Activated CD4-positive, alpha-beta T cell treated with anti-CD3 and anti-CD28 coated beads, Interleukin-10, Interleukin-2, amounts not matched to agents 100 ng/mL and 50 ng/mL, durations not matched to agents 16 hours and 8 hours (primary cell): Measurements from ENCODE around the gene HEATR1.

ENCODE experiments used
- DNase-seq: peaks from one replicate; pipeline ENCODE4 v3.0.0-alpha.2; 2020

HEATR1 gene

GRCh38 chr1:236535662-236536161, 68.6 kb downstream of the HEATR1 start:
- no peak for DNase-seq

GRCh38 chr1:236535190-236535589, 69.1 kb downstream of the HEATR1 start:
- DNase-seq: no peak

GRCh38 chr1:236534151-236534651, 70.1 kb downstream of the HEATR1 start:
- peak; percentile 76 for DNase-seq

- DNase-seq: no peak
Observed at GRCh38 chr1:236532850-236533249, 71.5 kb downstream of the HEATR1 start.

- no peak for DNase-seq
Observed at GRCh38 chr1:236530959-236531358, 73.4 kb downstream of the HEATR1 start.

- DNase-seq: no peak
Observed at GRCh38 chr1:236530286-236530685, 74.0 kb downstream of the HEATR1 start.

- DNase-seq: no peak
Observed at GRCh38 chr1:236526079-236526478, 78.2 kb downstream of the HEATR1 start.

- no peak for DNase-seq
Observed at GRCh38 chr1:236524895-236525184, 79.5 kb downstream of the HEATR1 start.

GRCh38 chr1:236524142-236524894, 80.0 kb downstream of the HEATR1 start:
- peak; percentile 85 for DNase-seq

- peak; percentile 89 for DNase-seq
Observed at GRCh38 chr1:236523704-236524141, 80.6 kb downstream of the HEATR1 start, which contains the start of gene LGALS8. Gene LGALS8, plus strand, starts transcription at chr1:236523982. Its CDS starts 2,089 bp downstream, at chr1:236526071.

- no peak for DNase-seq
Observed at GRCh38 chr1:236522937-236523703, 81.2 kb downstream of the HEATR1 start.

GRCh38 chr1:236520445-236521005, 83.8 kb downstream of the HEATR1 start:
- no peak for DNase-seq

- no peak for DNase-seq
Observed at GRCh38 chr1:236518322-236518721, 86.0 kb downstream of the HEATR1 start.

- DNase-seq: peak; percentile 50
Observed at GRCh38 chr1:236516929-236517704, 87.2 kb downstream of the HEATR1 start.

- DNase-seq: no peak
Observed at GRCh38 chr1:236515443-236515958, 88.8 kb downstream of the HEATR1 start.

GRCh38 chr1:236514703-236515442, 89.4 kb downstream of the HEATR1 start:
- DNase-seq: no peak

GRCh38 chr1:236511735-236512418, 92.4 kb downstream of the HEATR1 start:
- DNase-seq: no peak

- no peak for DNase-seq
Observed at GRCh38 chr1:236509647-236510401, 94.5 kb downstream of the HEATR1 start.

GRCh38 chr1:236509203-236509602, 95.1 kb downstream of the HEATR1 start:
- no peak for DNase-seq

GRCh38 chr1:236508593-236509027, 95.7 kb downstream of the HEATR1 start:
- peak; percentile 83 for DNase-seq
